ENCODE results near the gene ARHGEF4.
A peak's percentile ranks its signal among the peaks of the same experiment; 100 is the strongest.

Gene ARHGEF4

GRCh38 chr2:130949954-130950353, 113.2 kb downstream of the ARHGEF4 start:
- no peak overlapping the region for H3K27ac ChIP-seq (ENCODE audit: insufficient read depth, low read depth, low read length, poor library complexity, severe bottlenecking)
- WGBS, 2 experiments: 80% methylated on average over 6 of the region's 6 CpGs
- no peak overlapping the region for H3K4me3 ChIP-seq (ENCODE audit: insufficient read depth, low read depth, low read length)
- H3K4me1 ChIP-seq (ENCODE audit: control insufficient read depth, insufficient read depth, low read length): no peaks in the 10 kb centered on the region
- no peaks in the 10 kb centered on the region for H3K9me3 ChIP-seq (ENCODE audit: control insufficient read depth, low read length)
- H3K36me3 ChIP-seq (ENCODE audit: control insufficient read depth, insufficient read depth, low read length): no peaks in the 10 kb centered on the region
- H3K27me3 ChIP-seq (ENCODE audit: control insufficient read depth, insufficient read depth, low read length, poor library complexity, severe bottlenecking): no peaks in the 10 kb centered on the region

- no peaks in the 10 kb centered on the region for H3K9me3 ChIP-seq (ENCODE audit: control insufficient read depth, low read length)
- H3K4me1 ChIP-seq (ENCODE audit: control insufficient read depth, insufficient read depth, low read length): no peaks in the 10 kb centered on the region
- H3K27ac ChIP-seq (ENCODE audit: insufficient read depth, low read depth, low read length, poor library complexity, severe bottlenecking): no peak overlapping the region
- no peaks in the 10 kb centered on the region for H3K27me3 ChIP-seq (ENCODE audit: control insufficient read depth, insufficient read depth, low read length, poor library complexity, severe bottlenecking)
- no peaks in the 10 kb centered on the region for H3K36me3 ChIP-seq (ENCODE audit: control insufficient read depth, insufficient read depth, low read length)
- H3K4me3 ChIP-seq (ENCODE audit: insufficient read depth, low read depth, low read length): no peak overlapping the region
Observed at GRCh38 chr2:130951018-130951417, 114.3 kb downstream of the ARHGEF4 start.

GRCh38 chr2:130954873-130955272, 118.2 kb downstream of the ARHGEF4 start:
- WGBS, 2 experiments: 100% methylated on average over 1 of the region's 1 CpG
- Histone ChIP-seq H3K4me3 (ENCODE audit: insufficient read depth, low read depth, low read length) (no peak overlapping the region), H3K4me1 (ENCODE audit: control insufficient read depth, insufficient read depth, low read length) (no peaks in the 10 kb centered on the region), H3K27ac (ENCODE audit: insufficient read depth, low read depth, low read length, poor library complexity, severe bottlenecking) (no peak overlapping the region), H3K9me3 (ENCODE audit: control insufficient read depth, low read length) (no peaks in the 10 kb centered on the region), H3K36me3 (ENCODE audit: control insufficient read depth, insufficient read depth, low read length) (no peaks in the 10 kb centered on the region), H3K27me3 (ENCODE audit: control insufficient read depth, insufficient read depth, low read length, poor library complexity, severe bottlenecking) (no peaks in the 10 kb centered on the region)

DNA sequence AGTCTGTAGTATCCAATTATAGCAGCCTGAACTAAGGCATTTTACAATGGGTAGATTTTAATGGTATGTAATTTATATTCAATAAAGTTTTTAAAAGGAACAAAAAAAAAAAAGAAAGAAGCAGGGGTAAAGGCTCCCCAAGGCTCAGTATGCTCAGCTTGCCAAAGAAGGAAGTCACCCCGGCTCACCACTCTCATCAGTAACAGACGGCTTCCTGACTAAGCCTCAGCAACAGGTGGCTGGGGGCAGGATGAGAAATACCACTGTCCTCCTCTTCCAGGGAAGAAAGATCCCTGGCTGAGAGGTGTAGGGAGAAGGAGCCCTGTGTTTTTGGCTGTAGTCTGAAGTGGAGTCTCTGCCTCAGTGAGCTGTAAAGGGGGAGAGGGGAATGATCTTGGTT, 121.2 kb downstream of the ARHGEF4 start:
- Histone ChIP-seq H3K27me3 (ENCODE audit: control insufficient read depth, insufficient read depth, low read length, poor library complexity, severe bottlenecking) (peaks cover 24% of the 10 kb centered on the region), H3K4me3 (ENCODE audit: insufficient read depth, low read depth, low read length) (no peak overlapping the region), H3K36me3 (ENCODE audit: control insufficient read depth, insufficient read depth, low read length) (no peaks in the 10 kb centered on the region), H3K27ac (ENCODE audit: insufficient read depth, low read depth, low read length, poor library complexity, severe bottlenecking) (no peak overlapping the region), H3K9me3 (ENCODE audit: control insufficient read depth, low read length) (no peaks in the 10 kb centered on the region), H3K4me1 (ENCODE audit: control insufficient read depth, insufficient read depth, low read length) (no peaks in the 10 kb centered on the region)
- WGBS, 2 experiments: 59 to 67% methylated on average over 2 of the region's 2 CpGs

DNA sequence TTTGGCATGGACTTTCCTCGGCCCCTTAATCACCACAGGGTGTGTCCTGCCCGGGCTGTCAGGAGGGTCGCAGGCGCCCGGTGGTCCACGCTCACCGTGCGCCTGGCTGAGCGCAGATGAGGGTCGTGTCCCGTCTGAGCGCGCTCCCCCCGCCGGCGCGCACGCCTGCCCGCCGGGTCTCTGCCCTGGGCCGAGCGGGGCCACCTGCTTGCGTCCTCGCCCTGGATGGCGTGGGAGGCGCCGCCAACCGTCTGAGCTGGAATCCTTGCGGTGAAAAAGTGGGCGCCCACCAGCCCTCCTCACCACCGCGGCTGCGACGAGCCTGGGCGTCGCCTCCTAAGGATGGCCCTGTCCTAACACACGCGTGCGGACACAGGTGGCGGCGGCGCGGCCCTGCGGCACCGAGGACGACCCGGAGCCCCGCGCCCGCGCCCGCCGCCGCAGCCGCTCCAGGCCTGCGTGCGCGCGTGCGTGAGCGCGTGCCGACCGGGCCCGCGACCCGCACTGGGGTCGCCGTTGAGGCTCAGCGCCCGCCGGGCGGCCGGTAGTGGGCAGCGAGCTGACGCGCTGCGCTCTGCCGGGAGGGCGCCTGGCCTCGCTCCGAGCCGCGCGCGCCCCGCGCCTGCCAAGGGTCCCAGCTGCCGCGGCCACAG, 126.6 kb downstream of the ARHGEF4 start:
- peaks cover 61% of the 10 kb centered on the region for H3K27me3 ChIP-seq (ENCODE audit: control insufficient read depth, insufficient read depth, low read length, poor library complexity, severe bottlenecking)
- H3K9me3 ChIP-seq (ENCODE audit: control insufficient read depth, low read length): no peaks in the 10 kb centered on the region
- 3% methylated on average over 90 of the region's 90 CpGs for WGBS, 2 experiments
- peak overlapping the region; percentile 41 for H3K4me3 ChIP-seq (ENCODE audit: insufficient read depth, low read depth, low read length)
- H3K4me1 ChIP-seq (ENCODE audit: control insufficient read depth, insufficient read depth, low read length): peaks cover 29% of the 10 kb centered on the region
- no peaks in the 10 kb centered on the region for H3K36me3 ChIP-seq (ENCODE audit: control insufficient read depth, insufficient read depth, low read length)
- no peak overlapping the region for H3K27ac ChIP-seq (ENCODE audit: insufficient read depth, low read depth, low read length, poor library complexity, severe bottlenecking)

DNA sequence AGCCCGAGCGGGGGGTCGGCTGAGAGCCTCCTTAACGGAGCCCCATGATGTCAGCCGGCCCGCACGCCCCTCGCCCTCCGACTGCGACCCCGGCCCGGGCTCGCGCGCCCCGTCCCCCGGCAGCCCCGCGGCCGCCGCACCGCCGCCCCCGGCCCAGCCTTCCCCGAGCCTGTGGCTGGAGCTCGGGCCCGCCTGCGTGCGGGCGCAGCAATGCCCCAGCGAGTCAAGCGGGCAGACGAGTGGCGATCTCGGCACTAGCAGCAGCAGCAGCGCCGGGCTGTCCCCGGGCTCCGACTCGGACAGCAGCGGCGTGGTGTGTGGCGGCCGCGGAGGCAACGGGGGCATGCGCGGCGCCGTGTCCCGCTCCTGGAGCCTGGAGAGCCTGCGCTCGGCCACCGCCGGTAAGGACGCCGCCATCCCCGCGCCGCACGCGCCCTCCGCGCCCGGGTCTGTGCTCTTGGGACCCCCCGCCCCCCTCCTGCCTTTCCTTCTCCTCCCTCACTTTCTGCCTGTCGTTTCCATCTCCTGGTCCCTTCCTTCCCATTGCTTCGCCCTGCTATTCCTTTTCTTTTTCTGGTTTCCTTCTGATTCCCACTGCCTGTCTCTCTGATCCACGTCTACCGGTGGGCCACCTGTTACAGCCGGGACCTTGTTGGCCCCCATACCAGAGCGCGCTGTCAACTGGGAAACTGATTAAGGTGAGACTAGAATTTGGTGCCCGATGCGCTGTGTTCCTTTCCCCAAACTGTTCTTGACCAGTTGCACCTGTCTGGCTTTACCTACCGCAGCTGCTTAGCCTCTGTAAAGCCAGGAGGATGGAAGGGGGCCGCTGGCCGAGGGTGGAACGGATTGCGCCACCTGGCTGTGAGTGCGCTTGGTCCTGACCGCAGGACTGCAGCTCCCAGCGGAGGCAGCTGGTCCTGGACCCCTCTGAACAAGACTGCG, 127.4 kb downstream of the ARHGEF4 start:
- H3K27me3 ChIP-seq (ENCODE audit: control insufficient read depth, insufficient read depth, low read length, poor library complexity, severe bottlenecking): peaks cover 61% of the 10 kb centered on the region
- no peaks in the 10 kb centered on the region for H3K36me3 ChIP-seq (ENCODE audit: control insufficient read depth, insufficient read depth, low read length)
- H3K4me1 ChIP-seq (ENCODE audit: control insufficient read depth, insufficient read depth, low read length): peaks cover 29% of the 10 kb centered on the region
- H3K4me3 ChIP-seq (ENCODE audit: insufficient read depth, low read depth, low read length): peak overlapping the region; percentile 41
- H3K9me3 ChIP-seq (ENCODE audit: control insufficient read depth, low read length): no peaks in the 10 kb centered on the region
- 2% methylated on average over 84 of the region's 84 CpGs for WGBS, 2 experiments
- H3K27ac ChIP-seq (ENCODE audit: insufficient read depth, low read depth, low read length, poor library complexity, severe bottlenecking): no peak overlapping the region

- 89 to 90% methylated on average over 3 of the region's 3 CpGs for WGBS, 2 experiments
- Histone ChIP-seq H3K9me3 (ENCODE audit: control insufficient read depth, low read length) (no peaks in the 10 kb centered on the region), H3K36me3 (ENCODE audit: control insufficient read depth, insufficient read depth, low read length) (no peaks in the 10 kb centered on the region), H3K27me3 (ENCODE audit: control insufficient read depth, insufficient read depth, low read length, poor library complexity, severe bottlenecking) (peaks cover 61% of the 10 kb centered on the region), H3K4me3 (ENCODE audit: insufficient read depth, low read depth, low read length) (no peak overlapping the region), H3K4me1 (ENCODE audit: control insufficient read depth, insufficient read depth, low read length) (peaks cover 29% of the 10 kb centered on the region), H3K27ac (ENCODE audit: insufficient read depth, low read depth, low read length, poor library complexity, severe bottlenecking) (no peak overlapping the region)
Observed at GRCh38 chr2:130964931-130965330, 128.2 kb downstream of the ARHGEF4 start.

DNA sequence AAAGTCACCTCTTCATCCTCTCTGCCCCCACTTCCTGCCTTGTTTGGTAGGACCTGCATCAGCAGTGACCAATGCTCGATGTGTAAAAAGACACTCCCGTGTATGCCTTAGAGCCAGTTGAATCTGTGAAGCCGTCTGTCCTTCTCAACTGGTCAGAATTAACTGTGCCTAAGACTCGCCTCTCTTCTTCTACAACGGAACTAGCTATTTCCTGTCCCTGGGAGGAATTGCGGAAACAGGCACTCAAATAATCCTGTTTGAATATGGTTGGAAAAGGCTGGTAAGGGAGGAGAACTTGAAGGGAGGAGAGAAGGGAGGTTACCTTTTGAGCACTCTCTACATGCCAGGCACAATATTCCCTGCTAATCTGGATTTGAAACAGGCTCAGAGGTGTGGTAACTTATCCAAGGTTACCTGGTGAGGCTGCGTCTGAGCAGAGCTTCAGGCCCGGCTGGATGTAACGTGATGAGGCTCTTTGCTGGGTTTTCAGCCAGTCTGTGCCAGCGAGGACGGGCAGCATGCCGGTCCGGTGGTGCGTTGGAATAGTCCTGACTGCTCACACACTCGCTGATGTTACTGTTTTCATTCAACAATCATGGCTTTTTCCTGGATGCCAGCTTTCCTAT, 129.5 kb downstream of the ARHGEF4 start:
- 32 to 36% methylated on average over 15 of the region's 15 CpGs for WGBS, 2 experiments
- Histone ChIP-seq H3K9me3 (ENCODE audit: control insufficient read depth, low read length) (no peaks in the 10 kb centered on the region), H3K4me3 (ENCODE audit: insufficient read depth, low read depth, low read length) (peak overlapping the region; percentile 6), H3K4me1 (ENCODE audit: control insufficient read depth, insufficient read depth, low read length) (peaks cover 29% of the 10 kb centered on the region), H3K27ac (ENCODE audit: insufficient read depth, low read depth, low read length, poor library complexity, severe bottlenecking) (peak overlapping the region; percentile 85), H3K36me3 (ENCODE audit: control insufficient read depth, insufficient read depth, low read length) (no peaks in the 10 kb centered on the region), H3K27me3 (ENCODE audit: control insufficient read depth, insufficient read depth, low read length, poor library complexity, severe bottlenecking) (peaks cover 53% of the 10 kb centered on the region)

- H3K27ac ChIP-seq (ENCODE audit: insufficient read depth, low read depth, low read length, poor library complexity, severe bottlenecking): peak overlapping the region; percentile 85
- H3K4me3 ChIP-seq (ENCODE audit: insufficient read depth, low read depth, low read length): peak overlapping the region; percentile 6
- 30 to 35% methylated on average over 14 of the region's 14 CpGs for WGBS, 2 experiments
- H3K4me1 ChIP-seq (ENCODE audit: control insufficient read depth, insufficient read depth, low read length): peaks cover 29% of the 10 kb centered on the region
- no peaks in the 10 kb centered on the region for H3K36me3 ChIP-seq (ENCODE audit: control insufficient read depth, insufficient read depth, low read length)
- no peaks in the 10 kb centered on the region for H3K9me3 ChIP-seq (ENCODE audit: control insufficient read depth, low read length)
- peaks cover 46% of the 10 kb centered on the region for H3K27me3 ChIP-seq (ENCODE audit: control insufficient read depth, insufficient read depth, low read length, poor library complexity, severe bottlenecking)
Observed at GRCh38 chr2:130966775-130967490, 130.2 kb downstream of the ARHGEF4 start.
